WERI-Rb-1 (cell line): ENCODE measurements around the gene BSCL2.

Source experiments
- DNase-seq: peaks from one replicate; pipeline ENCODE4 v3.0.0-alpha.2; 2020
- H3K27ac ChIP-seq: fragments of 250-450 bp; sonication (Bioruptor Pico); 2 replicates; pipeline ENCODE4 v1.5.1; 2020; ENCODE audit warnings: mild to moderate bottlenecking, moderate library complexity
- H3K27me3 ChIP-seq: fragments of 250-450 bp; sonication (Bioruptor Pico); 2 replicates; pipeline ENCODE4 v1.5.1; 2021; ENCODE audit warnings: mild to moderate bottlenecking, low read depth, moderate library complexity; ENCODE audit not compliant: insufficient read depth, severe bottlenecking
- H3K36me3 ChIP-seq: fragments of 250-450 bp; sonication (Bioruptor Pico); 2 replicates; pipeline ENCODE4 v1.5.1; 2020; ENCODE audit warnings: mild to moderate bottlenecking, moderate library complexity
- H3K4me3 ChIP-seq: 2 replicates; pipeline ENCODE4 v1.5.1; 2011; ENCODE audit warnings: low read depth, mild to moderate bottlenecking, control low read depth, low read length
- H3K9me3 ChIP-seq: fragments of 250-450 bp; sonication (Bioruptor Pico); 2 replicates; pipeline ENCODE4 v1.5.1; 2021; ENCODE audit warnings: mild to moderate bottlenecking, moderate library complexity; ENCODE audit not compliant: severe bottlenecking
- CTCF ChIP-seq: IDR thresholded peaks from 2 replicates; pipeline ENCODE4 v1.5.1; 2011; ENCODE audit warnings: low read depth, mild to moderate bottlenecking, control low read depth, inconsistent platforms, low read length

BSCL2 gene

DNA sequence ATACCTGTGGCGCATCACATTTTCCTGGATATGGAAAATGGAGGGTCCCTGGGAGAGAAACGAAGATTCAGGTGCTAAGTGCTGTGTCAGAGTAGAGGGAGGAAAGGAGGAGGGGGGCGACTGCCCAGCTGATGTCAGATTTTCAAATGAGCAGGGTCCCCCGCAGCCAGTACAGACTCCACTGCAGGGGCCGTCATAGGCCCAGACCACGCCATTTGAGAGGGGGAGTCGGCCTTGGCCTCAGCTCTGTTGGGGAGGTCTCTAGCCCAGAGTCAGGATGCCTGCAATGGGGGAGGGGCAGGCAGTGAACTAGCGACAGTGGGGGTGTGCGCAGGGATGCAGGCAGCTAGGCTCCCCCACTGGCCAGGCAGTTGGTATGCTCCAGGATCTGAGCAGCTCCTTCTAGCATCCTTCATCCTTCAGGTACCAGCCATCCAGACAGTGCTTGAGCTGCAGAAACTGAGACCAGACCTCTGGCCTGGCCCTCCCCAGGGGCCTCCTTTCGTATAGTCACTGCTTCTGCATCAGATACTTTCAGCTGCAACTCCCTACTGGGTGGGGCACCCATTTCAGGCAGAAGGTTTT lies at the start of gene BSCL2, which contains the start of gene GNG3:
TSS of gene BSCL2 (minus strand) at position 148 of the 585 bp plus-strand sequence. CDS start 229 bp downstream, outside the sequence.
TSS of gene GNG3 (plus strand) at position 400 of the 585 bp plus-strand sequence. CDS start 620 bp downstream, outside the sequence.
- no peaks in the 10 kb centered on the region for H3K27me3 ChIP-seq
- peak; percentile 65 for DNase-seq
- H3K9me3 ChIP-seq: no peaks in the 10 kb centered on the region
- peak within 1 kb of the TSS; percentile 60 for H3K4me3 ChIP-seq
- TF ChIP-seq CTCF: no peak
- H3K36me3 ChIP-seq: peaks cover 55% of the 10 kb centered on the region
- H3K27ac ChIP-seq: peak within 1 kb of the TSS; percentile 87

GRCh38 chr11:62755086-62755615 lies 47.9 kb upstream of the BSCL2 start:
- no peak for DNase-seq
- H3K9me3 ChIP-seq: no peaks in the 10 kb centered on the region
- no peak overlapping the region for H3K4me3 ChIP-seq
- peaks cover 14% of the 10 kb centered on the region for H3K36me3 ChIP-seq
- no peak for TF ChIP-seq CTCF
- no peaks in the 10 kb centered on the region for H3K27me3 ChIP-seq
- H3K27ac ChIP-seq: no peak overlapping the region

DNA sequence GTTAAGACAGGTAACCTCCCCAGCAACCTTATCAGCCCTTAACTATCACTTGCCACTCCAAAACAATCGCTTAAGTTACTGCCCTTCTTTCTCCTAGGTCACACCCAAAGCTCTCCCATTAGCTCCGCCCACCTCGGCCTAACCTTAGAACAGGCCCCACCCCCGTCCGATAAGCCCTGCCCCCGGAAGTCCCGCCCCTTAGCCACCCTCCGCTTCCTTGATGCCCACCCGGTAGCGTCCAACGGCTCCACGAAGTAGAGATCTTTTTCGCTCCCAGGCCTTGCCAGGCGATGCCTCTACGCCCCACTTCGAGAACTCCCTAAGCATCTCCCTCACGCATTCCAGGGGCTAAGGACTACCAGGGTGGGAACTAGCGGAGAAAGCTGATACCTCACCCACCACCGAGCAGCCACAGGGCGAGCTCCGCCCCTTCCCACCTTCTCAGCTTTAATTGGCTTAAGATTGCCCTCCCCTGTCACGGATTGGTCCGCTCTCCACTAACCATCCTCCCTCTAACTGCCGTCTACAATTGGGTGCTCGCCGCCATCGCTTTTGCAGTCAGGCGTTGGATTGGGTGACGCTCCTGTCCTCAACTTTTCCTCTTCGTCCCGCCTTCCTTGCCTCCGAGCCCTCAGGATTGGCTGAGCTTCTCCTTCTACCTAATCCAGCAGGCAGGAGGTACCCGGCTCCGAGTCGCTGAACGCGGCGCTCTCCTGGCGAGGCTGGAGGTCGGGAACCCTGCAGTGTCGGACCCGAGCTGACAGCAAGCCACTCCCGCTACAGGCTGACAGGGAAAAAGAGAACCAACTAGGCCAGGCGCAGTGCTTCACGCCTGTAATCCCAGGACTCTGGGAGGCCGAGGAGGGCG lies 46.7 kb upstream of the BSCL2 start, which contains the start of gene ZBTB3:
TSS of gene ZBTB3 (minus strand) at position 425 of the 868 bp plus-strand sequence. CDS start 496 bp downstream, outside the sequence.
- H3K27me3 ChIP-seq: no peaks in the 10 kb centered on the region
- no peak for TF ChIP-seq CTCF
- DNase-seq: peak; percentile 98
- peak within 1 kb of the TSS; percentile 84 for H3K27ac ChIP-seq
- peaks cover 20% of the 10 kb centered on the region for H3K36me3 ChIP-seq
- H3K9me3 ChIP-seq: no peaks in the 10 kb centered on the region
- H3K4me3 ChIP-seq: peak within 1 kb of the TSS; percentile 77

DNA sequence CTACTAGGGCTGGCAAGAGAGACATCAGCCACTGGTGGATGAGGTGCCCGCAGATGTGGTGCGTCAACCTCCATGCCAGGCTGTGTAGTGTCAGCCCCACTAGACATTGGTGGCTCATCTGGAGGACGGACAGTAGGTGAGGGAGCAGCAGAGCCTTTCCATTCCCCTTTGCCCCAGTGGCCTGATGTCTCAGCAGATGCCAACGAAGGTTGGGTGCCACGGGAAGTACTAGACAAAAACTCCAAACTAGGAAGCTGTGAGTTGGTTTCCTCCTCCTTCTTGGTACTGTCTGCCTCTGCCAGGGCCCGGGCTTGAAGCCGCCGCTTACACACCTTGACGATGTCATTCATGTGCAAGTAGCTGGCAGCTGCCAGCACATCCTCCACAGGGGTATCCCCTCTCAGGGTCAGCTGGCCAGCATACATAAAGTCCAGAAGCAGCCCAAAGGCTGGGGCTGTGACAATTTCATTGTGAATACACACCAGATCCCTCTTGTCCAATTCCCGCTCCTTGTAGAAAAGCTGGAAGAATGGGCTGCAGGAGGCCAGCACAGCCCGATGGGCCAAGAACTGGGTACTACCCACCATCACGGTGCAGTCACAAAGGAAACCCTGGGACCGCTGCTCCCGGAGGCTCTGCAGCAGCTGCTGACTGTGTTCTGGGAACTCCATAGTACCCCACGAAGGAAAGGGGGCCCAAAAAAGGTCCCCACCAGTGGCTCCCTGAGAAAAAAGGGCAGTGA lies 45.9 kb upstream of the BSCL2 start:
- H3K9me3 ChIP-seq: no peaks in the 10 kb centered on the region

More for the DNA sequence above, 45.9 kb upstream of the BSCL2 start:
- Histone ChIP-seq H3K36me3 (peaks cover 22% of the 10 kb centered on the region), H3K4me3 (peak overlapping the region; percentile 77), H3K27ac (peak overlapping the region; percentile 84), H3K27me3 (no peaks in the 10 kb centered on the region)
- TF ChIP-seq CTCF: no peak
- DNase-seq: no peak
